HCT116 (cell line): Measurements from ENCODE around the gene HYAL1. TPM values are rescaled to one million over a fixed set of nuclear protein-coding genes. Genes with fewer than 3 reads are reported as not detected.

Source experiments
- ATAC-seq: fragments of 200-7000 bp; cut with Tn5 transposase; 2 replicates; pipeline ENCODE4 v1.9.1; 2020; ENCODE audit warnings: mild to moderate bottlenecking, moderate library complexity
- BruUV-seq: library from RNA; stranded (reverse); fragments of 400-500 nt; replicated peaks from 2 replicates; lab custom pipeline; 2021; lab: Mats Ljungman, UMichigan
- CTCF ChIA-PET: fragments of 300-600 bp; sonication (Branson Sonifier 250); formaldehyde crosslinking; loops from one replicate; lab custom pipeline; 2021; ENCODE audit warnings: antibody characterized with exemption; lab: Charles Lee
- POLR2A ChIA-PET: fragments of 300-600, 350-600 bp; sonication (Branson Sonifier 250); formaldehyde crosslinking; loops from one replicate; lab custom pipeline; 2021; ENCODE audit warnings: antibody characterized with exemption; lab: Charles Lee
- RAD21 ChIA-PET, 2 experiments: fragments of 300-600 bp; sonication (Branson Sonifier 250); formaldehyde crosslinking; loops; one replicate each; lab custom pipeline; 2023; ENCODE audit warnings: low total read pairs in 2 of 2; ENCODE audit not compliant: uncharacterized antibody in 2 of 2, unreplicated experiment in 2 of 2, low non-redundant PET in 1 of 2; lab: Charles Lee
- DNase-seq: peaks from one replicate; pipeline ENCODE4 v3.0.0-alpha.2; 2010; ENCODE audit warnings: low read depth, low spot score
- H2AFZ ChIP-seq: fragments of 200-600 bp; shearing (Covaris generic), sonication (generic); 2 replicates; pipeline ENCODE4 v1.6.1; 2017; ENCODE audit warnings: low read depth, mixed run types, mixed read lengths, antibody characterized with exemption, low read length; ENCODE audit not compliant: poor library complexity, severe bottlenecking
- H3K27ac ChIP-seq: 2 replicates; pipeline ENCODE4 v1.5.1; 2012; ENCODE audit warnings: low read depth, low read length
- H3K27me3 ChIP-seq: fragments of 200-600 bp; sonication (generic); 2 replicates; pipeline ENCODE4 v1.6.1; 2016; ENCODE audit warnings: mixed run types, low read length, mixed read lengths; ENCODE audit not compliant: insufficient read depth
- H3K36me3 ChIP-seq, 2 experiments: fragments of 200-500 bp in 1 of 2; fragments of 200-600 bp in 1 of 2; sonication (Bioruptor generic) in 1 of 2; sonication (generic) in 1 of 2; 2 replicates each; pipeline versions ENCODE4 v1.5.1 to v1.6.1; 2014 to 2016; ENCODE audit warnings: low read length in 2 of 2, inconsistent platforms in 1 of 2, mixed read lengths in 1 of 2, mixed run types in 1 of 2; ENCODE audit not compliant: insufficient read depth in 2 of 2, control insufficient read depth in 1 of 2
- H3K4me1 ChIP-seq, 2 experiments: fragments of 200-600 bp in 1 of 2; sonication (generic) in 1 of 2; 2 replicates each; pipeline versions ENCODE4 v1.5.1 to v1.6.1; 2012 to 2017; ENCODE audit warnings: low read length in 2 of 2, inconsistent platforms in 1 of 2, mild to moderate bottlenecking in 1 of 2, mixed read lengths in 1 of 2, mixed run types in 1 of 2, moderate library complexity in 1 of 2; ENCODE audit not compliant: insufficient read depth in 2 of 2, control insufficient read depth in 1 of 2
- H3K4me2 ChIP-seq: fragments of 200-600 bp; sonication (generic); 2 replicates; pipeline ENCODE4 v1.6.1; 2017; ENCODE audit warnings: mixed run types, low read length, mixed read lengths
- H3K4me3 ChIP-seq, 2 experiments: fragments of 200-600 bp in 1 of 2; sonication (generic) in 1 of 2; replicated peaks in 1 of 2; 2 replicates each; pipeline ENCODE4 v1.5.1; 2011 to 2016; ENCODE audit warnings: low read length in 2 of 2, control low read depth in 1 of 2, low read depth in 1 of 2, mild to moderate bottlenecking in 1 of 2, mixed read lengths in 1 of 2, mixed run types in 1 of 2
- H3K79me2 ChIP-seq: fragments of 200-600 bp; sonication (generic); 2 replicates; pipeline ENCODE4 v1.6.1; 2017; ENCODE audit warnings: mild to moderate bottlenecking, mixed run types, low read length, moderate library complexity, mixed read lengths; ENCODE audit not compliant: insufficient read depth
- H3K9ac ChIP-seq: fragments of 200-600 bp; sonication (generic); 2 replicates; pipeline ENCODE4 v1.6.1; 2016; ENCODE audit warnings: low read length, mixed read lengths
- H3K9me2 ChIP-seq: fragments of 200-600 bp; sonication (generic), shearing (Covaris generic); 2 replicates; pipeline ENCODE4 v1.6.1; 2017; ENCODE audit warnings: mixed run types, mild to moderate bottlenecking, moderate library complexity; ENCODE audit not compliant: insufficient read depth
- H3K9me3 ChIP-seq, 2 experiments: fragments of 200-500 bp in 1 of 2; fragments of 200-600 bp in 1 of 2; sonication (Bioruptor generic) in 1 of 2; sonication (generic) in 1 of 2; 2 replicates each; pipeline ENCODE4 v1.6.1; 2014 to 2017; ENCODE audit warnings: low read length in 2 of 2, mixed read lengths in 2 of 2, inconsistent platforms in 1 of 2, low read depth in 1 of 2, mild to moderate bottlenecking in 1 of 2, mixed run types in 1 of 2, moderate library complexity in 1 of 2; ENCODE audit not compliant: control insufficient read depth in 1 of 2, insufficient read depth in 1 of 2
- H4K20me1 ChIP-seq: fragments of 200-600 bp; sonication (generic), shearing (Covaris generic); 2 replicates; pipeline ENCODE4 v1.6.1; 2017; ENCODE audit warnings: mixed run types, mild to moderate bottlenecking, moderate library complexity; ENCODE audit not compliant: insufficient read depth
- EGR1 ChIP-seq: IDR thresholded peaks from 2 replicates; pipeline ENCODE4 v1.6.1; 2012; ENCODE audit warnings: low read depth
- FOSL1 ChIP-seq: IDR thresholded peaks from 2 replicates; pipeline ENCODE4 v1.6.1; 2012; ENCODE audit warnings: low read depth
- POLR2A ChIP-seq: IDR thresholded peaks from 2 replicates; pipeline ENCODE4 v1.7.0; 2011; ENCODE audit warnings: borderline replicate concordance; ENCODE audit not compliant: insufficient read depth, insufficient read length; ENCODE audit errors: extremely low read depth
- REST ChIP-seq: IDR thresholded peaks from 2 replicates; pipeline ENCODE4 v1.6.1; 2012; ENCODE audit warnings: low read depth
- intact Hi-C: fragments of 100-400 bp; cut with micrococcal nuclease; formaldehyde crosslinking; loops from 2 replicates; pipeline ENCODE4 v1.10.0; 2022
- total RNA-seq: library from RNA; stranded (reverse); gene quantifications from one replicate; pipeline ENCODE4 v1.2.1, GENCODE V29; 2021; ENCODE audit not compliant: unreplicated experiment

Gene HYAL1
- total RNA-seq, 1 experiment from 2014 or later: 6.1 TPM

GRCh38 chr3:50296721-50297383 is 6.5 kb downstream of the HYAL1 start (continued):
- TF ChIP-seq FOSL1 (no peak), POLR2A (no peak), EGR1 (no peak)

GRCh38 chr3:50295553-50296431 is 7.6 kb downstream of the HYAL1 start:
- no peak for ATAC-seq
- Histone ChIP-seq H3K9me3 (no peaks in the 10 kb centered on the region), H3K4me3 (no peak overlapping the region), H3K4me2 (no peak overlapping the region), H3K9me2 (no peaks in the 10 kb centered on the region), H3K9ac (no peak overlapping the region), H4K20me1 (no peaks in the 10 kb centered on the region), H3K27me3 (no peaks in the 10 kb centered on the region), H2AFZ (no peak overlapping the region), H3K79me2 (peaks cover 17% of the 10 kb centered on the region), H3K4me1 (peaks cover 15 to 35% of the 10 kb centered on the region in 2 experiments), H3K27ac (no peak overlapping the region)
- RAD21 ChIA-PET: no interaction called here
- DNase-seq: no peak
- intact Hi-C loops: no loop called here
- CTCF ChIA-PET: no interaction called here
- POLR2A ChIA-PET: no interaction called here
- no TSS peak for BruUV-seq
- TF ChIP-seq REST: no peak
- TF ChIP-seq, all 23 proteins: peak for 0
- peaks cover 0 to under 1% of the 10 kb centered on the region in 2 experiments; a peak in 1 of 4 replicates for H3K36me3 ChIP-seq
